ENCODE data around the gene C2CD4C. TPM values are rescaled to one million over a fixed set of nuclear protein-coding genes. Genes with fewer than 3 reads are reported as not detected.

C2CD4C gene
- total and polyA plus RNA-seq, 10 of the 15 experiments (the other 5 are each of a cell fraction or from before 2014, with no cell fraction given) = not detected

GRCh38 chr19:435707-436412, 26.9 kb upstream of the C2CD4C start:
- no peak for TF ChIP-seq NFYA (IDR thresholded peaks at IDR 0.05; ENCODE audit: borderline replicate concordance, low read depth, low read length)
- no peak for TF ChIP-seq MAX (IDR thresholded peaks at IDR 0.05; ENCODE audit: low read depth, low read length)
- no peak for TF ChIP-seq HDAC2 (IDR thresholded peaks at IDR 0.05)
- no peak for TF ChIP-seq BACH1 (IDR thresholded peaks at IDR 0.05; ENCODE audit: borderline replicate concordance)
- no peak for TF ChIP-seq ZSCAN29 (IDR thresholded peaks at IDR 0.05)
- no peak for TF ChIP-seq CREB1 (IDR thresholded peaks at IDR 0.05; ENCODE audit: low read depth)
- no peak for TF ChIP-seq E2F8 (IDR thresholded peaks at IDR 0.05; ENCODE audit: low read depth, partially characterized antibody)
- TF ChIP-seq ASH2L (IDR thresholded peaks at IDR 0.05; ENCODE audit: borderline replicate concordance, low read depth) = no peak
- no peak for TF ChIP-seq WRNIP1 (IDR thresholded peaks at IDR 0.05; ENCODE audit: borderline replicate concordance, low read depth, low read length)
- no peak for TF ChIP-seq SREBF2 (IDR thresholded peaks at IDR 0.05; ENCODE audit: low read length)
- no peak for TF ChIP-seq SUZ12 (IDR thresholded peaks at IDR 0.05; ENCODE audit: unreplicated experiment)
- TF ChIP-seq NFYB (IDR thresholded peaks at IDR 0.05; ENCODE audit: insufficient read depth, low read depth, low read length) = no peak
- TF ChIP-seq USF2 (IDR thresholded peaks at IDR 0.05; ENCODE audit: borderline replicate concordance, low read depth, low read length) = no peak
- TF ChIP-seq SP1 (IDR thresholded peaks at IDR 0.05; ENCODE audit: low read depth, low read length) = no peak
- TF ChIP-seq RUNX3 (IDR thresholded peaks at IDR 0.05; ENCODE audit: low read length) = no peak
- no peak for TF ChIP-seq HDGF (IDR thresholded peaks at IDR 0.05)
- no peak for DNase-seq (ENCODE audit: low read depth, low spot score)
- WGBS (ENCODE audit: insufficient coverage, insufficient replicate concordance, low lambda C conversion rate, missing lambda C conversion rate) = 58% methylated on average over 33 of the region's 33 CpGs
- H3K27me3 ChIP-seq (replicated peaks in 1 of 2; ENCODE audit: control insufficient read depth in 2 of 2, insufficient read depth in 2 of 2, low read length in 1 of 2) = no peaks in the 10 kb centered on the region
- no peak overlapping the region for H3K4me3 ChIP-seq
- in situ Hi-C loops (cut with MboI) = no loop called here
- no TSS peak for BruUV-seq (replicated peaks)
- no peak for ATAC-seq
- H2AFZ ChIP-seq (ENCODE audit: control insufficient read depth, low read depth, low read length) = no peak overlapping the region
- no peaks in the 10 kb centered on the region for H4K20me1 ChIP-seq (ENCODE audit: control insufficient read depth, insufficient read depth)
- H3K79me2 ChIP-seq (ENCODE audit: control insufficient read depth, insufficient read depth, low read length) = no peaks in the 10 kb centered on the region
- no peak for FAIRE-seq
- H3K9me3 ChIP-seq (replicated peaks; ENCODE audit: control insufficient read depth, insufficient read depth, low read length) = peaks cover 5% of the 10 kb centered on the region; the same call in 2 of the 3 replicates
- no peaks in the 10 kb centered on the region for H3K4me1 ChIP-seq (ENCODE audit: control insufficient read depth, insufficient read depth, low read length)
- ChIA-PET CTCF (no interaction called here), POLR2A (interaction anchor here (0.6 kb wide), 1 partner anchor 91 kb away, joined by 5 read pairs; no protein-coding TSS in a partner anchor), SMC1A (ENCODE audit: uncharacterized antibody, unreplicated experiment) (no interaction called here), RAD21 (ENCODE audit: unreplicated experiment) (no interaction called here)
- intact Hi-C loops (cut with micrococcal nuclease; ENCODE audit: unreplicated experiment) = no loop called here
- H3K27ac ChIP-seq (ENCODE audit: control insufficient read depth, insufficient read depth) = no peak overlapping the region
- no peaks in the 10 kb centered on the region for H3K36me3 ChIP-seq (ENCODE audit: control insufficient read depth in 2 of 2, insufficient read depth in 2 of 2, low read length in 1 of 2)
- H3K4me2 ChIP-seq (ENCODE audit: control insufficient read depth, insufficient read depth) = no peak overlapping the region
- no peak overlapping the region for H3K9ac ChIP-seq (ENCODE audit: control insufficient read depth, insufficient read depth, low read length)
